ENCODE measurements around the gene TRPC3.
"Not testable (repeated sequence)": the region's sequence is repeated elsewhere in the genome, so short reads cannot be mapped to it uniquely, and the experiment has no call there.

The TRPC3 gene

DNA sequence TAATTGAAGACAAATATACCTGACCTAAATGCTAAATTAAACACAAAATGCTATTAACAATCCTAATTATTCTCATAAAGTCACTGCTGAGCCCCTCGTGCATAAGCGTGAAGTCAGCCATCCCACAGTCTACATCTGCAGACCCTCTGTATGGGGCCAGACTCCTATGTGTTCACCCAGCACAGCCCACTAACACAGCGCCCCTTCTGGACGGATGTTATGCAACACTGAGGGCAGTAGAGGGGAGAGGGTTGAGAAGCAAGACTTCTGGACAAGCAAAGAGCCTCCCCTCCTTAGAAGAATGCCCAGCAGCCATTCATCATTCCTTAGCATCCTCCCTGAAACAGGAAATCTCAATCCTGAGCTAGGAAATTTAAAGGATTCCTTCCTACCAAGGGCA, 7.9 kb downstream of the TRPC3 start:
- no peak for DNase-seq

GRCh38 chr4:121939690-121940089, 12.2 kb downstream of the TRPC3 start:
- no peak for DNase-seq

GRCh38 chr4:121938282-121939092, 13.4 kb downstream of the TRPC3 start:
- no peak for DNase-seq

- no peak for DNase-seq
Measured at GRCh38 chr4:121936101-121936500, 15.8 kb downstream of the TRPC3 start.

- no peak for DNase-seq
Measured at GRCh38 chr4:121934635-121935034, 17.2 kb downstream of the TRPC3 start.

GRCh38 chr4:121932212-121932974, 19.5 kb downstream of the TRPC3 start:
- DNase-seq = no peak

GRCh38 chr4:121930304-121930703, 21.6 kb downstream of the TRPC3 start:
- DNase-seq = no peak

- no peak for DNase-seq
Measured at GRCh38 chr4:121927948-121928347, 23.9 kb downstream of the TRPC3 start.

DNA sequence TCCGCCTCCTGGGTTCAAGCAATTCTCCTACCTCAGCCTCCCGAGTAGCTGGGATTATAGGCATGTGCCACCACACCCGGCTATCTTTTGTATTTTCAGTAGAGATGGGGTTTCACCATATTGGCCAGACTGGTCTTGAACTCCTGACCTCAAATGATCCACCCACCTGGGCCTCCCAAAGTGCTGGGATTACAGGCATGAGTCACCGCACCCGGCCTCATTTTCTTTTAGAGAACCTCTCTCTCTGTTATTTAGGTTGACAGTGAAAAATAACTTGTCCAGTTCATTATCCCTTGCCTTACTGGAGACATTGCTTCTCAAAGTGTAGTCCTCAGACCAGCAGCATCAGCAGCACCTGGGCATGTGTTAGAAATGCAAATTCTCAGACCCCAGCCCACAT, 25.4 kb downstream of the TRPC3 start:
- not testable (repeated sequence) for DNase-seq

GRCh38 chr4:121923306-121923705, 28.6 kb downstream of the TRPC3 start:
- no peak for DNase-seq

- DNase-seq = no peak
Measured at GRCh38 chr4:121913667-121914066, 38.2 kb downstream of the TRPC3 start.

DNA sequence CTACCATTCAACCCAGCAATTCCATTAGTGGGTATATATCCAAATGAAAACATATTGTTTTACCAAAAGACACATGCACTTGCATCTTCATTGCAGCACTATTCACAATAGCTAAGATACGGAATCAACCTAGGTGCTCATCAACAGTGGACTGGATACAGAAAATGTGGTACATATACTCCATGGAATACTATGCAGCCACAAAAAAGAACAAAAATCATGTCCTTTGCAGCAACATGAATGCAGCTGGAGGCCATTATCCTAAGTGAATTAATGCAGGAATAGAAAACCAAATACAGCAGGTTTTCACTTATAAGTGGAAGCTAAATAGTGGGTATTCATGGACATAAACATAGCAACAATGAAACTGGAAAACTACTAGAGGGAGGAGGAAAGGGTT, 43.5 kb downstream of the TRPC3 start:
- no peak for DNase-seq

DNA sequence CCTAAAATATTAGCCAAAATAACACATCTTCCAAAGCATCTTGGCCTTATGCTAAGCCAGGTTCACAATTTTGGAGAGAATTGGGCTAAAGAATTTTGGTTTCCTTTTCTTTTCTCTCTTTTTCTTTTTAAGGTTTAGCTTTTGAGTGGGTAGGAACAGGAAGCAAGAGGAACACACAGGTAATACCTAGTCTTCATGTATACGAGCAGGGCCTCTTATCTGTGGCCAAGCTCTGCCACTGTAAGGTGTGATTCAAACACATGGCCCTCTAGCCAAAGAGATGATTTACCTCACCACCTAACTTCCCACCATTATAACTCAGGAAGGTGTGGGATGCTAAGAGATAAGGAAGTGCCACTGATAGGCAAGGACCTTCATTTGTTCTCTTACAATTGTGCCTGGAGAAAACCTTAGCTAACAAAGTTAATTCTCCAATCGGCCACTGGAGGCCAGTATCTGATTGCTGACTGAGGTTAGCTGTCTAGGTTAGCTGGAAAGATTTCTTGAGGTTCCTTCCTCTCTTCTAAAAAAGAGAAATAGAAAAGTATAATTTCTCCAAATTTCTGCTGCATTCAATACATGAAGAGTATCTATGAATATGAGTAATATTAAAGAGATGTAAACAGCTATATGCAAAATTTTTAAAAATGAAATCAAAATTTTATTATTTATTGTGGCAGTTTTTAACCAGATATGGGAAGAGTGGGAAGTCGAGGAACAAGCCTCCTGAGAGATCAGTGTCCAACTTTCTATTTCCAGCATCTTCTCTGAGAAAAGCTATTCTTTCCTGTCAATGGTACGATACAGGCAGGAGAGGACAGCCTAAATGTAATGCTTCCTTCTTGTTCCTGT, 51.5 kb downstream of the TRPC3 start:
- DNase-seq = peak; percentile 7

DNA sequence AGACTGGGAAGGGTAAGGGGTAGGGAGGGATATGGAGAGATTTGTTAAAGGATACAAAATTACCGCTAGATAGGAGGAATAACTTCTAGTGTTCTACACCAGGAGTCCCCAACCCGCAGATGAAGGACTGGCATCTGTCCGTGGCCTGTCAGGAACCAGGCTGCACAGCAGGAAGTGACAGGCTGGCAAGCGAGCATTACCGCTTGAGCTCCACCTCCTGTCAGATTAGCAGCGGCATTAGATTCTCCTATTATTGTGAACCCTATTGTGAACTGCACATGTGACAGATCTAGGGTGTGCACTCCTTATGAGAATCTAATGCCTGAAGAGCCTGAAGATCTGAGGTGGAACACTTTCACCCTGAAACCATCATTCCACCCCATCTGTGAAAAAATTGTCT, 53.7 kb downstream of the TRPC3 start:
- DNase-seq = no peak

DNA sequence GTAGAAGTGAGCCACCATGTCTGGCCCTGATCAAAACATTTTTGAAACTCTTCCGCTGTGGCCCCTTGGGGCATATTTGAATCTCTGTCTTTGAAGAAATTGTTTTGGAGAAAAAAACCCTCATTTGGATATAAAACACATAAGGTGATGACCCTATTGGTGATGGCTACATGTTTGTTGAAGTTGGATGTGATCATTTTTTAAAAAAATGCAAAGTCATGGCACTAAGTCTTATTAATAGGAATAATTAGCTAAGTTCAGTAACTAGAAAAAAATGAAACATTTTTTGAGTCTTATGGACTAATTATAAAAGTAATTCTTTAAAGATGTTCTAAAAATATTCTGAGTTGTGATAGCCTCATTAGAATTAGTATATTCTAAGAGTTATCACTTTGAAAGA, 63.7 kb downstream of the TRPC3 start:
- no peak for DNase-seq

DNA sequence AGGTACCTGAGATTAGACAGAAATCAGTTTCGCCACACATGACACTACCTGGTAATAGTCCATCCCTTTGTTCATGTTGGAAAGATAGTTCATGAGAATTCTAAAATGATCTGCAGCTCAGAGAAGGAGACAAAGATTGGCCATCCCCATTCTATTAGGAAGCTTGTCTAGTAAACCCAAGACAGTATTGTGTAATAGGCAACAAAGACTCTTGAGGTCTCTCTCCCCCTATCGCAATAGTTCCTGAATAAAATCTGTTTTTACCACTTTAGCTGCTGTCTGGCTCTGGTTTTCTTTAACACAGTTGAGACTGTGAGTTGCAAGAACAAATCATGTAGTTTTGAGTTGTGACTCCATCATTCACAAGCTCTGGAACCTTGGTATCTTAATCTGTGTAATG, 66.7 kb downstream of the TRPC3 start:
- no peak for DNase-seq

DNA sequence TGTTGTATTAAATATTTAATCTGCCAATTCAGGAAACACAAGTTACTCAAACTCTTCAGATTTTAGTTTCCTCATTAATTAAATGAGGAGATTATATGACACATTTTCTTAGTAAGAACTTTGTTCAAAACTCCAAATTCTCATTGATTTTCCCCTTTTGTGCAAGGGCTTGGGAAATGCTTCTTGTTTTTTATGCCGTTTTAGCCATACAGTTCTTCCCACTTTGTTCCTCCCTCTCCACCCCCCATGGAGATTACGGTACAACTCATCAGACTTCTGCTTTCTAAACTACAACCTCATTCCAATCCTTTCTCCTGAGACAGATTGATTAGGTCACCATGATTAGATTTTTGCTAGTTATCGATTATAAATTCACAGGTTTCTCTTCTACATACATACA, 70.7 kb downstream of the TRPC3 start:
- no peak for DNase-seq

- no peak for DNase-seq
Measured at GRCh38 chr4:121879135-121879534, 72.7 kb downstream of the TRPC3 start.

DNA sequence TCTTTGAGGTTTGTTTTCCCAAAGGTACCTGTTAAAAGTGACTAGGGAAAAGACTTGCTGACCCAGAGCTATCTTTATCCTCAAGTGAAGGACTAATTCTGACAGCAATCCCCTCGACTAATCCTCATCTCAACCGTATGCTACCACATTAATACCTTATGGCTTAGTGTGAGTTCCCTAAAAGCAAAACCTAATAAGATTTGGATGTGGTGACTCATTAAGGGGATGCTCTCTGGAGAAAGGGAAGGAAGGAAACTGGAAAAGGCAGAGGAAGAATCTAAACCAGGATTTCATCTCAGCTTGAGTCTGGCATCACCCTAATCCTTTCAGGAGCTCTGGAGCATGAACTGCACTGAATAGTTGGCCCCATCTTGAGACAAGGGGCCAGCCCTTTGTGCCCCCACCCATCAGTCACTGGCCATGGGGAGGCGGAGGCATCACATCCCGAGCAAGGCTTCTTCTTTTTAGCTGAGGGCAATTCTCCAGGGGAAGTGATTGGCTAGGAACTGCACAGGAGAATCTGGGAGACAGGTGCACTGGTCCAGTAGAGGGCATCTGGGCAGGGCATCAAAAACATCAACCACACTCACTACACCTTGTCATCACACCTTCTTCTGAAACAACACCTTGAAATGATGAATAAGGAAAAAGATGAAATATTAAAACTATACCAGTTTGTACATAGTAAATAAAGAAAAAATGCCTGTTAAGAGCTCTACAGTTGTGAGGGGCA, 74.7 kb downstream of the TRPC3 start:
- DNase-seq = no peak

DNA sequence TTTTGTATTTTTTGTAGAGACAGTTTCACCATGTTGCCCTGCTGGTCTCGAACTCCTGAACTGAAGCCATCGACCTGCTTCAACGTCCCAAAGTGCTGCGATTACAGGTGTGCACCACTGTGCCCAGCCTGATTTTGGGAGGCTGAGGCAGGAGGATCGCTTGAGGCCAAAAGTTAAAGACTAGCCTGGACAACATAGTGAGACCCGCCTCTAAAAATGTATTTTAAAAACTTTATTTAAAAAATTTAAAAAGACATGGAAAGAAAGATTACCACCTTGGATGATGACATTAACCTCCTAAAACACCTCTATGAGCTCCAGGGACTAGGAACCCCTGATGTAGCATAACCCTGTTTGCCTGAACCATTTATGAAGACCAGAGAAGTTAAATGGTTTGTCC, 75.8 kb downstream of the TRPC3 start:
- no peak for DNase-seq

DNA sequence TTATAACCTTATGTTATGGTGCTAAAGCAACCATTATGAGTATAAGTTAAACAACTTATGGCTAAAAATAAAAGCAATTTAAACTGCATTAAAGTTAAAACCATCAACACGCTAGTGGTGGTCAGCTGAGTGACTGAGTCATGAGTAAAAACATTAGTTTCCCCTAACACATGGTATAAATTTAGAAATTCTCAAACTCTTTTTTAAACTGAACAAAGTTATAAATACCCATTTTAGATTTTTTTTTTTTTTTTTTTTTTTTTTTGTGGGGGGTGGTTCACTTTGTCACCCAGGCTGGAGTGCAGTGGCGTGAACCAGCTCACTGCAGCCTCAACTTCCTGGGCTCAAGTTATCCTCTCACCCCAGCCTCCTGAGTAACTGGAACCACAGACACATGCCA, 76.2 kb downstream of the TRPC3 start:
- DNase-seq = no peak

DNA sequence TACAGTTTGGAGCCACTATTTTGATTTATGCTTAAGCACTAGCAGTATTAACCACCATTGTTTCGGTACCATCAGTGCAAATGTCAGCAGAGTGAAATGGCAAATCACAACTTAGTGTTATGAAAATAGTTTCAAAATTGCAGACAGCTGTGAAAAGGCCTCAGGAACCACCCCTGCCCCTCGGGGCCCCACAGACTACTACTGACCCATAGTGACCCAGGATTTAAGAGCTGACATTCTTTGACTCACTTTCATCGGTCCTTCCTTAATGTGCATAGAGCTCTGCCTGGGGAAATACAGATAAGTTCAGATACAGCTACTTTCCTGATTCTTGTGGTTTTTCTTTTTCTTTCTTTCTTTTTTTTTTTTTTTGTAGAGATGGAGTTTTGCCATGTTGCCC, 78.3 kb downstream of the TRPC3 start:
- no peak for DNase-seq

Measured in NCI-H510A treated with DMSO at 0.1 percent for 48 hours (cell line).